ENCODE results near the gene PLEKHO2. TPM values are rescaled to one million over a fixed set of nuclear protein-coding genes. Genes with fewer than 3 reads are reported as not detected.

PLEKHO2 gene, protein sequence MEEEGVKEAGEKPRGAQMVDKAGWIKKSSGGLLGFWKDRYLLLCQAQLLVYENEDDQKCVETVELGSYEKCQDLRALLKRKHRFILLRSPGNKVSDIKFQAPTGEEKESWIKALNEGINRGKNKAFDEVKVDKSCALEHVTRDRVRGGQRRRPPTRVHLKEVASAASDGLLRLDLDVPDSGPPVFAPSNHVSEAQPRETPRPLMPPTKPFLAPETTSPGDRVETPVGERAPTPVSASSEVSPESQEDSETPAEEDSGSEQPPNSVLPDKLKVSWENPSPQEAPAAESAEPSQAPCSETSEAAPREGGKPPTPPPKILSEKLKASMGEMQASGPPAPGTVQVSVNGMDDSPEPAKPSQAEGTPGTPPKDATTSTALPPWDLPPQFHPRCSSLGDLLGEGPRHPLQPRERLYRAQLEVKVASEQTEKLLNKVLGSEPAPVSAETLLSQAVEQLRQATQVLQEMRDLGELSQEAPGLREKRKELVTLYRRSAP
- total RNA-seq (2014; rRNA removed; shearing (Covaris generic)) (27.8 and 29.4 TPM in 2 replicates), polyA plus RNA-seq (2016; fragmentation: Nextera tagmentation; extraction: Ambion mirVana) (9.0 TPM in 2 replicates)
- long read RNA-seq, result 0 reads

GRCh38 chr15:64841344-64842095, at the start of gene PLEKHO2:
PLEKHO2 (plus strand) TSS chr15:64841915; CDS start chr15:64842017, 102 bp downstream.
- peaks cover 24% of the 10 kb centered on the region; the same call in 1 of the 2 replicates for H3F3A ChIP-seq (replicated peaks; ENCODE audit: low read depth)
- peak within 1 kb of the TSS; percentile 95 for H3K27ac ChIP-seq (ENCODE audit: low read depth)
- peaks cover 43% of the 10 kb centered on the region for H4K20me1 ChIP-seq (replicated peaks; ENCODE audit: insufficient read depth)
- no peaks in the 10 kb centered on the region for H3K9me2 ChIP-seq (ENCODE audit: insufficient read depth)
- H3K36me3 Mint-ChIP-seq (ENCODE audit: low read depth), result peaks cover 16% of the 10 kb centered on the region; the same call in 2 of the 3 replicates
- peaks cover 51% of the 10 kb centered on the region for H3K4me1 ChIP-seq (ENCODE audit: insufficient read depth)
- H3K4me3 ChIP-seq, result peak within 1 kb of the TSS; percentile 88
- ATAC-seq (peak; percentile 84), DNase-seq (ENCODE audit: low spot score) (peak; percentile 99)
- H3K4me1 Mint-ChIP-seq, result peaks cover 64% of the 10 kb centered on the region
- H3K4me3 Mint-ChIP-seq, result peak within 1 kb of the TSS; percentile 95
- peak within 1 kb of the TSS; percentile 91 for H3K27ac Mint-ChIP-seq
- no peaks in the 10 kb centered on the region for H3K27me3 ChIP-seq (ENCODE audit: insufficient read depth)
- no peak within 1 kb of the TSS for H2AFZ ChIP-seq
- no peaks in the 10 kb centered on the region; the same call in 1 of the 2 replicates for H3K36me3 ChIP-seq (ENCODE audit: insufficient read depth)
- H3K9me3 Mint-ChIP-seq, result no peaks in the 10 kb centered on the region
- peaks cover 23% of the 10 kb centered on the region for H3K27me3 Mint-ChIP-seq (ENCODE audit: insufficient read depth, low read depth, poor library complexity)
- H3K79me2 ChIP-seq (replicated peaks; ENCODE audit: insufficient read depth), result peaks cover 47% of the 10 kb centered on the region
- H3K4me2 ChIP-seq, result peak within 1 kb of the TSS; percentile 94
- TF ChIP-seq ZNF114 (CRISPR knock-in tag; IDR thresholded peaks at IDR 0.05) (no peak), EZH2 (IDR thresholded peaks at IDR 0.05; ENCODE audit: low read depth, unreplicated experiment) (no peak), ETS1 (IDR thresholded peaks at IDR 0.05) (peak; percentile 42; the same call in 1 of the 2 replicates), CREB1 (CRISPR knock-in tag; IDR thresholded peaks at IDR 0.05; ENCODE audit: low read depth) (0 out of 2 replicates have a peak, but pooled peaks have one; percentile 3), JUNB (IDR thresholded peaks at IDR 0.05; ENCODE audit: unreplicated experiment) (no peak), STAT1 (IDR thresholded peaks at IDR 0.05; ENCODE audit: unreplicated experiment) (no peak), POLR2AphosphoS5 (IDR thresholded peaks at IDR 0.05; ENCODE audit: low read depth) (peak; percentile 88), EZH2phosphoT487 (IDR thresholded peaks at IDR 0.05; ENCODE audit: unreplicated experiment) (no peak)
- TF ChIP-seq, protein P1, sequence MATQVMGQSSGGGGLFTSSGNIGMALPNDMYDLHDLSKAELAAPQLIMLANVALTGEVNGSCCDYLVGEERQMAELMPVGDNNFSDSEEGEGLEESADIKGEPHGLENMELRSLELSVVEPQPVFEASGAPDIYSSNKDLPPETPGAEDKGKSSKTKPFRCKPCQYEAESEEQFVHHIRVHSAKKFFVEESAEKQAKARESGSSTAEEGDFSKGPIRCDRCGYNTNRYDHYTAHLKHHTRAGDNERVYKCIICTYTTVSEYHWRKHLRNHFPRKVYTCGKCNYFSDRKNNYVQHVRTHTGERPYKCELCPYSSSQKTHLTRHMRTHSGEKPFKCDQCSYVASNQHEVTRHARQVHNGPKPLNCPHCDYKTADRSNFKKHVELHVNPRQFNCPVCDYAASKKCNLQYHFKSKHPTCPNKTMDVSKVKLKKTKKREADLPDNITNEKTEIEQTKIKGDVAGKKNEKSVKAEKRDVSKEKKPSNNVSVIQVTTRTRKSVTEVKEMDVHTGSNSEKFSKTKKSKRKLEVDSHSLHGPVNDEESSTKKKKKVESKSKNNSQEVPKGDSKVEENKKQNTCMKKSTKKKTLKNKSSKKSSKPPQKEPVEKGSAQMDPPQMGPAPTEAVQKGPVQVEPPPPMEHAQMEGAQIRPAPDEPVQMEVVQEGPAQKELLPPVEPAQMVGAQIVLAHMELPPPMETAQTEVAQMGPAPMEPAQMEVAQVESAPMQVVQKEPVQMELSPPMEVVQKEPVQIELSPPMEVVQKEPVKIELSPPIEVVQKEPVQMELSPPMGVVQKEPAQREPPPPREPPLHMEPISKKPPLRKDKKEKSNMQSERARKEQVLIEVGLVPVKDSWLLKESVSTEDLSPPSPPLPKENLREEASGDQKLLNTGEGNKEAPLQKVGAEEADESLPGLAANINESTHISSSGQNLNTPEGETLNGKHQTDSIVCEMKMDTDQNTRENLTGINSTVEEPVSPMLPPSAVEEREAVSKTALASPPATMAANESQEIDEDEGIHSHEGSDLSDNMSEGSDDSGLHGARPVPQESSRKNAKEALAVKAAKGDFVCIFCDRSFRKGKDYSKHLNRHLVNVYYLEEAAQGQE (IDR thresholded peaks at IDR 0.05; ENCODE audit: unreplicated experiment), result no peak
- TF ChIP-seq, protein P2, sequence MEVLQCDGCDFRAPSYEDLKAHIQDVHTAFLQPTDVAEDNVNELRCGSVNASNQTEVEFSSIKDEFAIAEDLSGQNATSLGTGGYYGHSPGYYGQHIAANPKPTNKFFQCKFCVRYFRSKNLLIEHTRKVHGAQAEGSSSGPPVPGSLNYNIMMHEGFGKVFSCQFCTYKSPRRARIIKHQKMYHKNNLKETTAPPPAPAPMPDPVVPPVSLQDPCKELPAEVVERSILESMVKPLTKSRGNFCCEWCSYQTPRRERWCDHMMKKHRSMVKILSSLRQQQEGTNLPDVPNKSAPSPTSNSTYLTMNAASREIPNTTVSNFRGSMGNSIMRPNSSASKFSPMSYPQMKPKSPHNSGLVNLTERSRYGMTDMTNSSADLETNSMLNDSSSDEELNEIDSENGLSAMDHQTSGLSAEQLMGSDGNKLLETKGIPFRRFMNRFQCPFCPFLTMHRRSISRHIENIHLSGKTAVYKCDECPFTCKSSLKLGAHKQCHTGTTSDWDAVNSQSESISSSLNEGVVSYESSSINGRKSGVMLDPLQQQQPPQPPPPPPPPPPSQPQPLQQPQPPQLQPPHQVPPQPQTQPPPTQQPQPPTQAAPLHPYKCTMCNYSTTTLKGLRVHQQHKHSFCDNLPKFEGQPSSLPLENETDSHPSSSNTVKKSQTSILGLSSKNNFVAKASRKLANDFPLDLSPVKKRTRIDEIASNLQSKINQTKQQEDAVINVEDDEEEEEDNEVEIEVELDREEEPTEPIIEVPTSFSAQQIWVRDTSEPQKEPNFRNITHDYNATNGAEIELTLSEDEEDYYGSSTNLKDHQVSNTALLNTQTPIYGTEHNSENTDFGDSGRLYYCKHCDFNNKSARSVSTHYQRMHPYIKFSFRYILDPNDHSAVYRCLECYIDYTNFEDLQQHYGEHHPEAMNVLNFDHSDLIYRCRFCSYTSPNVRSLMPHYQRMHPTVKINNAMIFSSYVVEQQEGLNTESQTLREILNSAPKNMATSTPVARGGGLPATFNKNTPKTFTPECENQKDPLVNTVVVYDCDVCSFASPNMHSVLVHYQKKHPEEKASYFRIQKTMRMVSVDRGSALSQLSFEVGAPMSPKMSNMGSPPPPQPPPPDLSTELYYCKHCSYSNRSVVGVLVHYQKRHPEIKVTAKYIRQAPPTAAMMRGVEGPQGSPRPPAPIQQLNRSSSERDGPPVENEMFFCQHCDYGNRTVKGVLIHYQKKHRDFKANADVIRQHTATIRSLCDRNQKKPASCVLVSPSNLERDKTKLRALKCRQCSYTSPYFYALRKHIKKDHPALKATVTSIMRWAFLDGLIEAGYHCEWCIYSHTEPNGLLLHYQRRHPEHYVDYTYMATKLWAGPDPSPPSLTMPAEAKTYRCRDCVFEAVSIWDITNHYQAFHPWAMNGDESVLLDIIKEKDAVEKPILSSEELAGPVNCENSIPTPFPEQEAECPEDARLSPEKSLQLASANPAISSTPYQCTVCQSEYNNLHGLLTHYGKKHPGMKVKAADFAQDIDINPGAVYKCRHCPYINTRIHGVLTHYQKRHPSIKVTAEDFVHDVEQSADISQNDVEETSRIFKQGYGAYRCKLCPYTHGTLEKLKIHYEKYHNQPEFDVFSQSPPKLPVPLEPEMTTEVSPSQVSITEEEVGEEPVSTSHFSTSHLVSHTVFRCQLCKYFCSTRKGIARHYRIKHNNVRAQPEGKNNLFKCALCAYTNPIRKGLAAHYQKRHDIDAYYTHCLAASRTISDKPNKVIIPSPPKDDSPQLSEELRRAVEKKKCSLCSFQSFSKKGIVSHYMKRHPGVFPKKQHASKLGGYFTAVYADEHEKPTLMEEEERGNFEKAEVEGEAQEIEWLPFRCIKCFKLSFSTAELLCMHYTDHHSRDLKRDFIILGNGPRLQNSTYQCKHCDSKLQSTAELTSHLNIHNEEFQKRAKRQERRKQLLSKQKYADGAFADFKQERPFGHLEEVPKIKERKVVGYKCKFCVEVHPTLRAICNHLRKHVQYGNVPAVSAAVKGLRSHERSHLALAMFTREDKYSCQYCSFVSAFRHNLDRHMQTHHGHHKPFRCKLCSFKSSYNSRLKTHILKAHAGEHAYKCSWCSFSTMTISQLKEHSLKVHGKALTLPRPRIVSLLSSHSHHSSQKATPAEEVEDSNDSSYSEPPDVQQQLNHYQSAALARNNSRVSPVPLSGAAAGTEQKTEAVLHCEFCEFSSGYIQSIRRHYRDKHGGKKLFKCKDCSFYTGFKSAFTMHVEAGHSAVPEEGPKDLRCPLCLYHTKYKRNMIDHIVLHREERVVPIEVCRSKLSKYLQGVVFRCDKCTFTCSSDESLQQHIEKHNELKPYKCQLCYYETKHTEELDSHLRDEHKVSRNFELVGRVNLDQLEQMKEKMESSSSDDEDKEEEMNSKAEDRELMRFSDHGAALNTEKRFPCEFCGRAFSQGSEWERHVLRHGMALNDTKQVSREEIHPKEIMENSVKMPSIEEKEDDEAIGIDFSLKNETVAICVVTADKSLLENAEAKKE (CRISPR knock-in tag; IDR thresholded peaks at IDR 0.05), result no peak
- TF ChIP-seq, protein P3, sequence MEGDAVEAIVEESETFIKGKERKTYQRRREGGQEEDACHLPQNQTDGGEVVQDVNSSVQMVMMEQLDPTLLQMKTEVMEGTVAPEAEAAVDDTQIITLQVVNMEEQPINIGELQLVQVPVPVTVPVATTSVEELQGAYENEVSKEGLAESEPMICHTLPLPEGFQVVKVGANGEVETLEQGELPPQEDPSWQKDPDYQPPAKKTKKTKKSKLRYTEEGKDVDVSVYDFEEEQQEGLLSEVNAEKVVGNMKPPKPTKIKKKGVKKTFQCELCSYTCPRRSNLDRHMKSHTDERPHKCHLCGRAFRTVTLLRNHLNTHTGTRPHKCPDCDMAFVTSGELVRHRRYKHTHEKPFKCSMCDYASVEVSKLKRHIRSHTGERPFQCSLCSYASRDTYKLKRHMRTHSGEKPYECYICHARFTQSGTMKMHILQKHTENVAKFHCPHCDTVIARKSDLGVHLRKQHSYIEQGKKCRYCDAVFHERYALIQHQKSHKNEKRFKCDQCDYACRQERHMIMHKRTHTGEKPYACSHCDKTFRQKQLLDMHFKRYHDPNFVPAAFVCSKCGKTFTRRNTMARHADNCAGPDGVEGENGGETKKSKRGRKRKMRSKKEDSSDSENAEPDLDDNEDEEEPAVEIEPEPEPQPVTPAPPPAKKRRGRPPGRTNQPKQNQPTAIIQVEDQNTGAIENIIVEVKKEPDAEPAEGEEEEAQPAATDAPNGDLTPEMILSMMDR (conservative IDR thresholded peaks at IDR 0.05; ENCODE audit: low read depth in 2 of 2), result peak in 1 of 2 experiments; percentile 34; a peak in 2 of 4 replicates
